LHCN-M2 (cell line): Measurements from ENCODE around the gene ATG5. TPM values are rescaled to one million over a fixed set of nuclear protein-coding genes. Genes with fewer than 3 reads are reported as not detected.

ENCODE experiments used
- DNase-seq: peaks from one replicate; pipeline ENCODE4 v3.0.0-alpha.2; 2012; ENCODE audit warnings: low read depth
- total RNA-seq: library from RNA; depleted of rRNA; stranded (reverse); fragments of >200 nt; gene quantifications from 2 replicates; pipeline ENCODE4 v1.2.3, GENCODE V29; 2014

Gene ATG5
- total RNA-seq, 1 experiment from 2014 or later: 47.4 TPM

GRCh38 chr6:106183430-106183829 is 142.1 kb downstream of the ATG5 start:
- no peak for DNase-seq

GRCh38 chr6:106182455-106182854 is 143.1 kb downstream of the ATG5 start:
- no peak for DNase-seq

GRCh38 chr6:106181664-106182418 is 143.7 kb downstream of the ATG5 start:
- peak; percentile 71 for DNase-seq

- no peak for DNase-seq
These were observed 145.4 kb downstream of the ATG5 start for GRCh38 chr6:106180208-106180607.

GRCh38 chr6:106178900-106179299 is 146.7 kb downstream of the ATG5 start:
- no peak for DNase-seq

GRCh38 chr6:106177786-106178185 is 147.8 kb downstream of the ATG5 start:
- no peak for DNase-seq

- no peak for DNase-seq
These were observed 152.3 kb downstream of the ATG5 start for GRCh38 chr6:106173124-106173879.

GRCh38 chr6:106170030-106170791 is 155.3 kb downstream of the ATG5 start:
- no peak for DNase-seq

- no peak for DNase-seq
These were observed 156.0 kb downstream of the ATG5 start for GRCh38 chr6:106169517-106169916.

GRCh38 chr6:106168097-106168888 is 157.3 kb downstream of the ATG5 start:
- no peak for DNase-seq

- DNase-seq: no peak
These were observed 158.3 kb downstream of the ATG5 start for GRCh38 chr6:106167096-106167814.

- DNase-seq: peak; percentile 29
These were observed 159.6 kb downstream of the ATG5 start for GRCh38 chr6:106165885-106166485.

GRCh38 chr6:106163966-106164877 is 161.3 kb downstream of the ATG5 start:
- DNase-seq: peak; percentile 66

- DNase-seq: peak; percentile 72
These were observed 162.1 kb downstream of the ATG5 start for GRCh38 chr6:106163446-106163965.

GRCh38 chr6:106162921-106163320 is 162.6 kb downstream of the ATG5 start:
- DNase-seq: peak; percentile 26

GRCh38 chr6:106161893-106162292 is 163.7 kb downstream of the ATG5 start:
- no peak for DNase-seq

GRCh38 chr6:106161311-106161874 is 164.2 kb downstream of the ATG5 start:
- no peak for DNase-seq

- DNase-seq: no peak
These were observed 165.4 kb downstream of the ATG5 start for GRCh38 chr6:106160189-106160588.

GRCh38 chr6:106159531-106159940 is 166.0 kb downstream of the ATG5 start:
- DNase-seq: peak; percentile 88
